ENCODE results near the gene DLG2.

The DLG2 gene

GRCh38 chr11:84950569-84951270 is 676.4 kb downstream of the DLG2 start:
- no peak for TF ChIP-seq FOXP2 (optimal IDR thresholded peaks at IDR 0.05; ENCODE audit: borderline replicate concordance, extremely low read depth, extremely low read length, insufficient read depth)
- no peak for TF ChIP-seq POLR2AphosphoS5 (IDR thresholded peaks at IDR 0.05; ENCODE audit: low read depth, low read length)
- TF ChIP-seq REST (IDR thresholded peaks at IDR 0.05; ENCODE audit: insufficient read depth in 1 of 2, low read depth in 2 of 2, low read length in 2 of 2): no peak
- no peak for TF ChIP-seq TAF1 (IDR thresholded peaks at IDR 0.05; ENCODE audit: borderline replicate concordance, insufficient read depth, low read length)
- TF ChIP-seq SIN3A (IDR thresholded peaks at IDR 0.05; ENCODE audit: borderline replicate concordance, insufficient read depth, low read length): no peak

- TF ChIP-seq TAF1 (IDR thresholded peaks at IDR 0.05; ENCODE audit: borderline replicate concordance, insufficient read depth, low read length): no peak
- TF ChIP-seq FOXP2 (optimal IDR thresholded peaks at IDR 0.05; ENCODE audit: borderline replicate concordance, extremely low read depth, extremely low read length, insufficient read depth): no peak
- no peak for TF ChIP-seq REST (IDR thresholded peaks at IDR 0.05; ENCODE audit: insufficient read depth in 1 of 2, low read depth in 2 of 2, low read length in 2 of 2)
- TF ChIP-seq SIN3A (IDR thresholded peaks at IDR 0.05; ENCODE audit: borderline replicate concordance, insufficient read depth, low read length): no peak
- TF ChIP-seq POLR2AphosphoS5 (IDR thresholded peaks at IDR 0.05; ENCODE audit: low read depth, low read length): no peak
Observed at GRCh38 chr11:84947970-84948580, 679.1 kb downstream of the DLG2 start.

GRCh38 chr11:84947070-84947469 is 680.1 kb downstream of the DLG2 start:
- TF ChIP-seq REST (IDR thresholded peaks at IDR 0.05; ENCODE audit: insufficient read depth in 1 of 2, low read depth in 2 of 2, low read length in 2 of 2) (no peak), TAF1 (IDR thresholded peaks at IDR 0.05; ENCODE audit: borderline replicate concordance, insufficient read depth, low read length) (no peak), SIN3A (IDR thresholded peaks at IDR 0.05; ENCODE audit: borderline replicate concordance, insufficient read depth, low read length) (no peak), FOXP2 (optimal IDR thresholded peaks at IDR 0.05; ENCODE audit: borderline replicate concordance, extremely low read depth, extremely low read length, insufficient read depth) (no peak)

DNA sequence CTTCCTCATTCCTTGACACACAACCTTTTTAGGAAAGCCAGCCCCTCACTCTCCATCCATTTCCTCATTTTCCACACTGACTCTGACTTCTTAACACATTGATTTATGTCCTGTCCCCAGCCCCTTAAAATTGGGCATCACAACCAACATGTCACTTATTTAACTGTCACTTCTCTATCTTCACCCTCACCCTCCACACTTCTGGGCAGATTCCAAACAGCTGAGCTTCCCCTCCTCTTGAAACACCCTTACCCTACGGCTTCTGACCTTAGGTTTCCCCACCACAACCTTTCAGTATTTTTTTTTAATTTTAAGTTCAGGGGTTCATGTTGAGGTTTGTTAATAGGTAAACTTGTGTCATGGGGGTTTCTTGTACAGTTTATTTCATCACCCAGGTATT is 696.3 kb downstream of the DLG2 start:
- TF ChIP-seq POLR2AphosphoS5 (IDR thresholded peaks at IDR 0.05; ENCODE audit: low read depth, low read length) (no peak), SIN3A (IDR thresholded peaks at IDR 0.05; ENCODE audit: borderline replicate concordance, insufficient read depth, low read length) (no peak)

- TF ChIP-seq REST (IDR thresholded peaks at IDR 0.05; ENCODE audit: insufficient read depth in 1 of 2, low read depth in 2 of 2, low read length in 2 of 2) (no peak), POLR2AphosphoS5 (IDR thresholded peaks at IDR 0.05; ENCODE audit: low read depth, low read length) (no peak), FOXP2 (optimal IDR thresholded peaks at IDR 0.05; ENCODE audit: borderline replicate concordance, extremely low read depth, extremely low read length, insufficient read depth) (no peak)
Observed at GRCh38 chr11:84929738-84930137, 697.4 kb downstream of the DLG2 start.
